Measurements from ENCODE around the gene FIBP. TPM values are rescaled to one million over a fixed set of nuclear protein-coding genes. Genes with fewer than 3 reads are reported as not detected.

The FIBP gene
- total and polyA plus RNA-seq, 10 of the 15 experiments (the other 5 are each of a cell fraction or from before 2014, with no cell fraction given) = 65.1 to 182 (median 94.6) TPM

- FAIRE-seq = no peak
- peak overlapping the region; percentile 3 for H3K9ac ChIP-seq (ENCODE audit: control insufficient read depth, insufficient read depth, low read length)
- H4K20me1 ChIP-seq (ENCODE audit: control insufficient read depth, insufficient read depth) = no peaks in the 10 kb centered on the region
- no peaks in the 10 kb centered on the region; a peak in 1 of 4 replicates for H3K27me3 ChIP-seq (replicated peaks in 1 of 2; ENCODE audit: control insufficient read depth in 2 of 2, insufficient read depth in 2 of 2, low read length in 1 of 2)
- BruUV-seq (replicated peaks) = no TSS peak
- RAD21 ChIA-PET (ENCODE audit: unreplicated experiment) = interaction anchor here (0.8 to 1.8 kb wide), 7 partner anchors 10 to 119 kb away, joined by 3 to 20 read pairs (median 5); partner anchors contain the start of genes AP5B1, CCDC85B, FIBP and MUS81
- intact Hi-C loops (cut with micrococcal nuclease; ENCODE audit: unreplicated experiment) (loop anchor here (10.0 kb wide), 1 partner anchor 236 kb away; no protein-coding TSS in a partner anchor), in situ Hi-C loops (cut with MboI) (no loop called here)
- peak overlapping the region; percentile 84 for H3K4me3 ChIP-seq
- SMC1A ChIA-PET (ENCODE audit: uncharacterized antibody, unreplicated experiment) = interaction anchor here (0.9 to 5.6 kb wide), 9 partner anchors 7 to 186 kb away, joined by 3 to 47 read pairs (median 3); partner anchors contain the start of genes CCDC85B, FIBP and KAT5
- peak overlapping the region; percentile 58 for H2AFZ ChIP-seq (ENCODE audit: control insufficient read depth, low read depth, low read length)
- WGBS (ENCODE audit: insufficient coverage, insufficient replicate concordance, low lambda C conversion rate, missing lambda C conversion rate) = 21% methylated on average over 27 of the region's 28 CpGs
- no peak for ATAC-seq
- H3K4me2 ChIP-seq (ENCODE audit: control insufficient read depth, insufficient read depth) = peak overlapping the region; percentile 86
- DNase-seq (ENCODE audit: low read depth, low spot score) = no peak
- peaks cover 12% of the 10 kb centered on the region; the same call in 1 of the 2 replicates for H3K4me1 ChIP-seq (ENCODE audit: control insufficient read depth, insufficient read depth, low read length)
- no peaks in the 10 kb centered on the region for H3K36me3 ChIP-seq (ENCODE audit: control insufficient read depth in 2 of 2, insufficient read depth in 2 of 2, low read length in 1 of 2)
- H3K79me2 ChIP-seq (ENCODE audit: control insufficient read depth, insufficient read depth, low read length) = peaks cover 15% of the 10 kb centered on the region
- no peak overlapping the region for H3K27ac ChIP-seq (ENCODE audit: control insufficient read depth, insufficient read depth)
- CTCF ChIA-PET = interaction anchor here (0.9 to 6.5 kb wide), 6 partner anchors 9 to 146 kb away, joined by 4 to 67 read pairs (median 9); partner anchors contain the start of genes CCDC85B, FIBP and MUS81
- POLR2A ChIA-PET = interaction anchor here (0.5 to 3.6 kb wide), 9 partner anchors 10 to 238 kb away, joined by 4 to 62 read pairs (median 6); partner anchors contain the start of genes CCDC85B, FIBP and MUS81
- H3K9me3 ChIP-seq (replicated peaks; ENCODE audit: control insufficient read depth, insufficient read depth, low read length) = no peaks in the 10 kb centered on the region
- TF ChIP-seq, protein P1, sequence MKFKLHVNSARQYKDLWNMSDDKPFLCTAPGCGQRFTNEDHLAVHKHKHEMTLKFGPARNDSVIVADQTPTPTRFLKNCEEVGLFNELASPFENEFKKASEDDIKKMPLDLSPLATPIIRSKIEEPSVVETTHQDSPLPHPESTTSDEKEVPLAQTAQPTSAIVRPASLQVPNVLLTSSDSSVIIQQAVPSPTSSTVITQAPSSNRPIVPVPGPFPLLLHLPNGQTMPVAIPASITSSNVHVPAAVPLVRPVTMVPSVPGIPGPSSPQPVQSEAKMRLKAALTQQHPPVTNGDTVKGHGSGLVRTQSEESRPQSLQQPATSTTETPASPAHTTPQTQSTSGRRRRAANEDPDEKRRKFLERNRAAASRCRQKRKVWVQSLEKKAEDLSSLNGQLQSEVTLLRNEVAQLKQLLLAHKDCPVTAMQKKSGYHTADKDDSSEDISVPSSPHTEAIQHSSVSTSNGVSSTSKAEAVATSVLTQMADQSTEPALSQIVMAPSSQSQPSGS (IDR thresholded peaks at IDR 0.05; ENCODE audit: low read length) = no peak
- no peak for TF ChIP-seq MXI1 (IDR thresholded peaks at IDR 0.05; ENCODE audit: low read depth, low read length)
- TF ChIP-seq NR2C1 (IDR thresholded peaks at IDR 0.05) = no peak
- TF ChIP-seq CREM (IDR thresholded peaks at IDR 0.05; ENCODE audit: low read depth) = no peak
- no peak for TF ChIP-seq RB1 (IDR thresholded peaks at IDR 0.05; ENCODE audit: borderline replicate concordance)
- TF ChIP-seq SPI1 (IDR thresholded peaks at IDR 0.05; ENCODE audit: borderline replicate concordance, insufficient read depth, low read depth, low read length) = no peak
- TF ChIP-seq MAX (IDR thresholded peaks at IDR 0.05; ENCODE audit: low read depth, low read length) = no peak
- TF ChIP-seq RBBP5 (conservative IDR thresholded peaks at IDR 0.05) = no peak
- TF ChIP-seq ZBTB40 (IDR thresholded peaks at IDR 0.05; ENCODE audit: borderline replicate concordance) = no peak
- TF ChIP-seq, protein P2, sequence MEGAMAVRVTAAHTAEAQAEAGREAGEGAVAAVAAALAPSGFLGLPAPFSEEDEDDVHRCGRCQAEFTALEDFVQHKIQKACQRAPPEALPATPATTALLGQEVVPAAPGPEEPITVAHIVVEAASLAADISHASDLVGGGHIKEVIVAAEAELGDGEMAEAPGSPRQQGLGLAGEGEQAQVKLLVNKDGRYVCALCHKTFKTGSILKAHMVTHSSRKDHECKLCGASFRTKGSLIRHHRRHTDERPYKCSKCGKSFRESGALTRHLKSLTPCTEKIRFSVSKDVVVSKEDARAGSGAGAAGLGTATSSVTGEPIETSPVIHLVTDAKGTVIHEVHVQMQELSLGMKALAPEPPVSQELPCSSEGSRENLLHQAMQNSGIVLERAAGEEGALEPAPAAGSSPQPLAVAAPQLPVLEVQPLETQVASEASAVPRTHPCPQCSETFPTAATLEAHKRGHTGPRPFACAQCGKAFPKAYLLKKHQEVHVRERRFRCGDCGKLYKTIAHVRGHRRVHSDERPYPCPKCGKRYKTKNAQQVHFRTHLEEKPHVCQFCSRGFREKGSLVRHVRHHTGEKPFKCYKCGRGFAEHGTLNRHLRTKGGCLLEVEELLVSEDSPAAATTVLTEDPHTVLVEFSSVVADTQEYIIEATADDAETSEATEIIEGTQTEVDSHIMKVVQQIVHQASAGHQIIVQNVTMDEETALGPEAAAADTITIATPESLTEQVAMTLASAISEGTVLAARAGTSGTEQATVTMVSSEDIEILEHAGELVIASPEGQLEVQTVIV (IDR thresholded peaks at IDR 0.05; ENCODE audit: borderline replicate concordance, partially characterized antibody) = no peak
Measured at GRCh38 chr11:65898656-65899355, 10.5 kb upstream of the FIBP start.

All from GM12878 (cell line).